Left forelimb (tissue), 1 donor: Measurements from ENCODE around the gene FUOM.

Source experiments
- DNase-seq: peaks from one replicate; pipeline ENCODE4 v3.0.0-alpha.2; 2018; ENCODE audit warnings: low spot score

FUOM gene

GRCh38 chr10:133350283-133350949, 7.4 kb downstream of the FUOM start:
- no peak for DNase-seq

DNA sequence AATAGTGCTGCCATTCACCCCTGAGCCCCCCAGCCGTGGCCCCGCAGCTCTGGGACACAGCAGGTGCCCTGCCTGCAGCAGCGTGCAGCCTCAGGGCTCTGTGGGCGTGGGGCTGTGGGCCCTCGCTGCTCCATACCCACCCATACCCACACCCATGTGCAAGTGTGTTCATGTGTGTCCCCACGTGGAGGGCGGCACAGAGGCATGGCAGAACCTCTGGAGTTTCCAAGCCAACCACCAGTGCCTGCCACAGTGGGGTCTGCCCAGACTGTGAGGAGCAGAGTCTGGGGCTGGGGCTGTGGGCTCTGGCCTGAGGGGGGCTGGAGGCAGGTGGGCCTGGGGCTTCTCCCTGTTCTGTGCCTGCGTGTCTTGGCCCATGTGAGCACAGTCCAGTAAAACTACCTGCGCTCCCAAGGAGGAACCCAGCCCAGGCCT, 8.2 kb downstream of the FUOM start:
- no peak for DNase-seq

- DNase-seq: no peak
Observed at GRCh38 chr10:133349160-133349568, 8.7 kb downstream of the FUOM start.

GRCh38 chr10:133347710-133348517, 9.9 kb downstream of the FUOM start:
- no peak for DNase-seq

DNA sequence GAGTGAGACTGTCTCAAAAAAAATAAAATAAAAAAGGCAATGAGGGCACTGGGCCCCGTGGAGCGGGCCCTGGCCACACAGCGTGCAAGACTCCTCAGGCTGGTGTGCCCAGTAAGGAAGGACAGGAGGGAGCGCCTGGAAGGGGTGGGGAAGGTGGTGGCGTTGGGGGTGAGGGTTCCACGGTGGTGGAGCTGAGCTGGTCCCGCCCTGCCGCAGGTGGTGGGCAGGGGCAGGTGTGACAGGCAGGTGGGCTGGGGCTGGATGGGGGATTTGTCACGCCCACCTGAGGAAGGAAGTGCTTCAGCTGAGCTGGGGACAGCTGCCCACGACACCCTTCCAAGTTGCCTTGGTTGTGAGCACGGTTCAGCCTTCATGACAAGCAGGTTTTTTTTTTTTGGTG, 11.4 kb downstream of the FUOM start:
- no peak for DNase-seq

GRCh38 chr10:133344236-133344635, 13.6 kb downstream of the FUOM start:
- DNase-seq: no peak

DNA sequence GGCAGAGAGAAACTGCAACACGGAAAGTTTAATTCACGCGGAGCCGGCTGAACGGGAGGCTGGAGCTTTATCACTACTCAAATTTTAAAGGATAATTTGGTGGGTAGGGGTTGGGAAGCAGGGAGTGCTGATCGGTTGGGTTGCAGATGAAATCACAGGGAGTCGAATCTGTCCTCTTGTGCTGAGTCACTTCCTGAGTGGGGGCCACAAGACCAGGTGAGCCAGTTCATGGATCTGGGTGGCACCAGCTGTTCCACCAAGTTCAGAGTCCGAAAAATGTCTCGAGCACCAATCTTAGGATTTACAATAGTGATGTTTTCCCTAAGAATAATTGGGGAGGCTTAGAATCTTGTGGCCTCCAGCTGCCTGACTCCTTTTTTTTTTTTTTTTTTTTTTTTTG, 14.3 kb downstream of the FUOM start:
- no peak for DNase-seq

DNA sequence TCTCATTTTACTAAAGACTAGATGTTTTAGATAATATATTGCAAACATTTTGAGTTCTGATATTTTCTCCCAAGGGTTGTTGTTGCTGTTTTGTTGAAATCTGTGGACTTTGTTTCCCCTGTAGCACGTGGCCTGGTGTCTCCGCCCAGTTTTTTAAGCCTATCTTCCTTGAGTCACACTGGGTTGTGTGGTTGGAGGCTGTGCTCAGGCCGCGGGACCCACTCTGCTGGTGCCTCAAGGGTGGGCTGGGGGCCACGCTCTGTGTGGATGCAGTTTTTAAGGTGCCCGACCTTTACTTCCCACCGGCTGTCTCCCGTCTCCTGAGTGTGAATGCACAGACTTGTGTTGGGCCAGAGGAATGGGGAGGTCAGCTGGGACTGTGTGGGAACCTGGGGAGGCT, 14.9 kb downstream of the FUOM start:
- no peak for DNase-seq

DNA sequence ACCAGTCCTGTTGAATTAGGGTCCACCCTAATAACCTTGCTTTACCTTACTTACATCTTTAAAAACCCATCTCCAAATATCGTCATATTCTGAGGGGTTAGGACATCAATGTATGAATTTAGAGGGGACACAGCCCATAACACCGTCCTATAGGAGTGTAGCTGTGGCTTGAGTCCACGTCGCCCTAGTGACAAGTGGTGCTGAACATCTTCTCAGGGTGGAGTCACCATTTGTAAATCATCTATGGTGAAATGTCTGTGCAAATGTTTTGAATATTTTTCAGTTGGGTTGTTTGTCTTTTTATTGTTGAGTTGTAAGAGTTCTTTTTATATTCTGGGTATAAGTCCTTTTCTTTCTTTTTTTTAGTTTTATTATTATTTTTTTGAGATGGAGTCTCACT, 15.8 kb downstream of the FUOM start:
- DNase-seq: no peak

- DNase-seq: no peak
Observed at GRCh38 chr10:133339708-133340380, 18.0 kb downstream of the FUOM start.

DNA sequence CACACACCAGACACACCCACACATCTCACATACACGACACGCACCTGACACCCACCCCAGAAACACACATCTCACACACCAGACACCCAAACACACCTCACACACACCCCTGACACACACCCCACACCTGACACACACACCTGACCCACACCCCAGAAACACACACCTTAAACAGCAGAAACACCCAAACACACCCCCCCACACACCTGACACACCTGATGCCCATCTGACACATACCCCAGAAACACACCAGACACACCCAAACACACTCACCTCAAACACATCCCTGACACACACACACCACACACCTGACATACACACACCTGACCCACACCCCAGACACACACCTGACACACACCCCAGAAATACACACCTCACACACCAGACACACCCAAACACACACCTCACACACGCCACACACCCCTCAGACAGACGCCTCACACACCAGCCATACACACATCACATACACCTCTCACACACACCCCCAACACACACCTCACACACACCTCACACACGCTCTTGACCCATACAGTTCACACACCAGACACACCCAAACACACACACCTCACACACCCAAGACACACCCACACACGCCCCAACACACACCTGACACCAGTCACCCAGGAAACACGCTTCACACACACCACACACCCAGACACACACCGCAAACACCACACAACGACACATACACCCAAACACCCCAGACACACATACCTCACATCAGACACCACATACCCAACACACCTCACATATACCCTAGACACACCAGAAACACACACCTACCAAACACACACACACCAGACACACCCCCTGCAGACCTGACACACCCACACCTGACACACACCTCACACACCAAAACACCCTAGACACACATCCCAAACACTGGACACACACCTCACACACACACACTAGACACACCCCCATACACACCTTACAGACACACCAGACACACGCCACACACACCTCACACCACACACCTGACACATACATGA, 19.4 kb downstream of the FUOM start:
- DNase-seq: no peak

- DNase-seq: no peak
Observed at GRCh38 chr10:133337370-133337725, 20.5 kb downstream of the FUOM start.

DNA sequence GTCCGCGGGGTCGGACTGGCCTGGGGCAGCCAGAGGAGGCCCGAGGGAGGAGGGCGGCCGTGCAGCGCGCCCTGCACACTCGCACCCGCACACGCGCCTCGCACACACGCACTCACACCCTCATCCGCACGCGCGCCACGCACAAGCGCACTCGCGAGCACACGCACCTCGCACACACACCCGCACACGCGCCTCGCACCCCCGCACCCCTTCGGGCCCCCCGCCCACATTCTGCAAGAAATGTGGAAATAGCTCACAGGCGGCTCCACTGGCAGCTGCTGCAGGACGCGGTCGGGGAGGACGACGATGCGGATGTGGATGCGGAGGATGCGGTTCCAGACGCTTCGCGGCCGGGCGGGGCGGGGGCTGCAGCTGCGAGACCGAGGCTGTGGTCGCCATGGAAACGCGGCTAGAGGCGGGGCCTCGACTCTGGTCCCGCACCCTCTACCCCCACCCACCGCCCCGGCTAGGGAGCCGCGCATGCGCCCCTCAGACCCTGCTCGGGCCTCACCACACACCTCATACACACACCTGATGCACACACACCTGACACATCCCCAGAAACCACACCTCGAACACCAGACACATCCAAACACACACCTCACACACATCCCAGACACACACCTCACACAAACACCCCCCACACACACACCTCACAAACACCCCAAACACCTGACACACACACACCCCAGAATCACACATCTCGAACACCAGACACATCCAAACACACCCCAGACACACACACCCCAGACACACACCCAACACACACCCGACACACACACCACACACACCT, 21.0 kb downstream of the FUOM start, which contains the start of gene CALY:
TSS of gene CALY (minus strand) at position 320 of the 793 bp plus-strand sequence. CDS start 7,907 bp downstream, outside the sequence.
- DNase-seq: no peak

GRCh38 chr10:133336118-133336576, 21.7 kb downstream of the FUOM start:
- DNase-seq: no peak

GRCh38 chr10:133335246-133336117, 22.3 kb downstream of the FUOM start:
- no peak for DNase-seq

GRCh38 chr10:133334503-133335245, 23.1 kb downstream of the FUOM start:
- DNase-seq: no peak

- no peak for DNase-seq
Observed at GRCh38 chr10:133332936-133333699, 24.7 kb downstream of the FUOM start.
